Neural cell (in vitro differentiated cells): ENCODE measurements around the gene RPS6KA2.

Experiments
- CTCF ChIP-seq: fragments of 450-650 bp; IDR thresholded peaks from 2 replicates; pipeline ENCODE4 v1.5.1; 2014; ENCODE audit warnings: antibody characterized with exemption, mild to moderate bottlenecking, moderate library complexity; ENCODE audit not compliant: poor library complexity, severe bottlenecking
- EZH2 ChIP-seq: fragments of 200-600, 300-800 bp; shearing (Covaris generic), sonication (generic); IDR thresholded peaks from 2 replicates; pipeline ENCODE4 v1.6.1; 2014; ENCODE audit warnings: antibody characterized with exemption, low read length, borderline replicate concordance, mild to moderate bottlenecking; ENCODE audit not compliant: insufficient read depth, poor library complexity, severe bottlenecking
- MXI1 ChIP-seq: fragments of 450-650 bp; conservative IDR thresholded peaks from 2 replicates; pipeline ENCODE4 v1.6.1; 2014; ENCODE audit warnings: antibody characterized with exemption, mild to moderate bottlenecking; ENCODE audit not compliant: poor library complexity, severe bottlenecking
- RAD21 ChIP-seq: fragments of 450-650 bp; conservative IDR thresholded peaks from 2 replicates; pipeline ENCODE4 v1.6.1; 2014; ENCODE audit warnings: antibody characterized with exemption, mild to moderate bottlenecking, moderate library complexity
- SMC3 ChIP-seq: fragments of 450-650 bp; conservative IDR thresholded peaks from 2 replicates; pipeline ENCODE4 v1.6.1; 2014; ENCODE audit warnings: antibody characterized with exemption, mild to moderate bottlenecking, moderate library complexity; ENCODE audit not compliant: poor library complexity
- TAF1 ChIP-seq: IDR thresholded peaks from 2 replicates; pipeline ENCODE4 v1.6.1; 2012; ENCODE audit warnings: low read depth

- TF ChIP-seq CTCF (no peak), TAF1 (no peak), EZH2 (no peak), RAD21 (no peak), MXI1 (no peak), SMC3 (no peak)
Measured at GRCh38 chr6:166413491-166413951, 213.5 kb downstream of the RPS6KA2 start.
